ENCODE data around the gene ICAM5.
"Not testable (repeated sequence)": the region's sequence is repeated elsewhere in the genome, so short reads cannot be mapped to it uniquely, and the experiment has no call there.

Gene ICAM5, protein sequence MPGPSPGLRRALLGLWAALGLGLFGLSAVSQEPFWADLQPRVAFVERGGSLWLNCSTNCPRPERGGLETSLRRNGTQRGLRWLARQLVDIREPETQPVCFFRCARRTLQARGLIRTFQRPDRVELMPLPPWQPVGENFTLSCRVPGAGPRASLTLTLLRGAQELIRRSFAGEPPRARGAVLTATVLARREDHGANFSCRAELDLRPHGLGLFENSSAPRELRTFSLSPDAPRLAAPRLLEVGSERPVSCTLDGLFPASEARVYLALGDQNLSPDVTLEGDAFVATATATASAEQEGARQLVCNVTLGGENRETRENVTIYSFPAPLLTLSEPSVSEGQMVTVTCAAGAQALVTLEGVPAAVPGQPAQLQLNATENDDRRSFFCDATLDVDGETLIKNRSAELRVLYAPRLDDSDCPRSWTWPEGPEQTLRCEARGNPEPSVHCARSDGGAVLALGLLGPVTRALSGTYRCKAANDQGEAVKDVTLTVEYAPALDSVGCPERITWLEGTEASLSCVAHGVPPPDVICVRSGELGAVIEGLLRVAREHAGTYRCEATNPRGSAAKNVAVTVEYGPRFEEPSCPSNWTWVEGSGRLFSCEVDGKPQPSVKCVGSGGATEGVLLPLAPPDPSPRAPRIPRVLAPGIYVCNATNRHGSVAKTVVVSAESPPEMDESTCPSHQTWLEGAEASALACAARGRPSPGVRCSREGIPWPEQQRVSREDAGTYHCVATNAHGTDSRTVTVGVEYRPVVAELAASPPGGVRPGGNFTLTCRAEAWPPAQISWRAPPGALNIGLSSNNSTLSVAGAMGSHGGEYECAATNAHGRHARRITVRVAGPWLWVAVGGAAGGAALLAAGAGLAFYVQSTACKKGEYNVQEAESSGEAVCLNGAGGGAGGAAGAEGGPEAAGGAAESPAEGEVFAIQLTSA

GRCh38 chr19:10289836-10290356 is at the start of gene ICAM5:
TSS of gene ICAM5 (plus strand) at chr19:10289952. CDS start at chr19:10290044, 92 bp downstream.
- DNase-seq = no peak

DNA sequence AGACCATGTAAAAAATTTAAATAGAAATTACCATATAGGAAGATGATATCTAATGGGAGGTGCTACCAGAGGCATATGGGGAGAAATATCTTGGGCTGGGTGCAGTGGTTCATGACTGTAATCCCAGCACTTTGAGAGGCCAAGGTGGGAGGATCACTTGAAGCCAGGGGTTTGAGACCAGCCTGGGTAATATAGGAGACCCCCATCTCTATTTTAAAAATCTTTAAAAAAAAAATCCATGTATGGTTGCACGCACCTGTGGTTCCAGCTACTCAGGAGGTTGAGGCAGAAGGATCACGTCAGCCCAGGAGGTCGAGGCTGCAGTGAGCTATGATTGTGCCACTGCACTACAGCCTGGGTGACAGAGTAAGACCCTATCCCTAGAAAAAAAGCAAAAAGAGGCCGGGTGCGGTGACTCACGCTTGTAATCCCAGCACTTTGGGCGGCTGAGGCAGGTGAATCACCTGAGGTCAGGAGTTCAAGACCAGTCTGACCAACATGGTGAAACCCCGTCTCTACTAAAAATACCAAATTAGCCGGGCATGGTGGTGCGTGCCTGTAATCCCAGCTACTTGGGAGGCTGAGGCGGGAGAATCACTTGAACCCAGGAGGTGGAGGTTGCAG is 47.8 kb upstream of the ICAM5 start:
- DNase-seq = not testable (repeated sequence)

DNA sequence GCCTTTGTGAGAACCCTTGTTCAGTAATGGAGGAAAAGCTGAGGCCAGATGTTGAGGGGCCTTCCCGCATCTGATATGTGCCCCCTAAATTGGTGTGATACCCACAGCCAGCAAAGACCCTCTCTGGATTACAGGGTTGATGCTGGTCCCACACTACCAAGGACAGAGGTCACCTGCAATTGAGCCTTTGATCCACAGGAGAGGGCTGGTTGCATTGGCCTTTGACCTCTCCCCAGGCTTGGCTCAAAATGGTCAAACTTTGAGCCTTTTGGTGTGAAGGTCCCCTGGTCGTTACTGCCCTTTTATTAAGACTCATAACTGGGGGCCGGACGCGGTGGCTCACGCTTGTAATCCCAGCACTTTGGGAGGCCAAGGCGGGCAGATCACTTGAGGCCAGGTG is 46.1 kb upstream of the ICAM5 start:
- DNase-seq = no peak

DNA sequence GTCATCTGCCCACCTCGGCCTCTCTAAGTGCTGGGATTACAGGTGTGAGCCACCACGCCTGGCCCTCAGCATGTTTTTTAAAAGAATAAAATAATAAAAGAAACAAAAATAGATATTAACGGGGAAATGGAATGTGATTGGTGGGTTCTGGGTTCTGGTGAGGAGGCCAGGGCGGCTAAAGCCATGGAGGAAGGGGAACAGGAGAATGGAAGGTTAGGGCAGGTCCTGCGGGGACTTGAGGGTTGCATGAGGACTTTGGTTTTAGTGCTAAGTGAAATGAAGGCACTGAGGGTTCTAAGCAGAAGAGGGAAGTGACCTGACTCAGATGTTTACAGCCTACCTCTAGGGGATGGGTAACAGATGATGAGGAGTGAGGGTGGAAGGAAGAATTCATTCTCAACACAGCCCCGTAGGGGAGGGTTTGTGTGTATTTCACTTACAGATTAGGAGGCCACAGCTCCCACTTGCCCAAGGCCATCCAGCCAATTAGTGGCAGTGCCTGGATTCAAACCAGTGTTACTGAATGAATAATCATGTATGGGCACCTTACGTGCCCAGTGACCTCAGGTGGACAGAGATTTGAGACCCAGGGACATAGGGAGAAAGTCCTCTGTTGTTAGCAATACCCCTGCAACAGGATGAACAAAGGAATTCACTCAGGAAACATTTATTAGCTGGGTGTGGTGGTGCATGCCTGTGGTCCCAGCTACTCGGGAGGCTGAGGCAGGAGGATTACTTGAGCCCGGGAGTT is 44.4 kb upstream of the ICAM5 start:
- no peak for DNase-seq

GRCh38 chr19:10246511-10246910 is 43.2 kb upstream of the ICAM5 start:
- DNase-seq = no peak

DNA sequence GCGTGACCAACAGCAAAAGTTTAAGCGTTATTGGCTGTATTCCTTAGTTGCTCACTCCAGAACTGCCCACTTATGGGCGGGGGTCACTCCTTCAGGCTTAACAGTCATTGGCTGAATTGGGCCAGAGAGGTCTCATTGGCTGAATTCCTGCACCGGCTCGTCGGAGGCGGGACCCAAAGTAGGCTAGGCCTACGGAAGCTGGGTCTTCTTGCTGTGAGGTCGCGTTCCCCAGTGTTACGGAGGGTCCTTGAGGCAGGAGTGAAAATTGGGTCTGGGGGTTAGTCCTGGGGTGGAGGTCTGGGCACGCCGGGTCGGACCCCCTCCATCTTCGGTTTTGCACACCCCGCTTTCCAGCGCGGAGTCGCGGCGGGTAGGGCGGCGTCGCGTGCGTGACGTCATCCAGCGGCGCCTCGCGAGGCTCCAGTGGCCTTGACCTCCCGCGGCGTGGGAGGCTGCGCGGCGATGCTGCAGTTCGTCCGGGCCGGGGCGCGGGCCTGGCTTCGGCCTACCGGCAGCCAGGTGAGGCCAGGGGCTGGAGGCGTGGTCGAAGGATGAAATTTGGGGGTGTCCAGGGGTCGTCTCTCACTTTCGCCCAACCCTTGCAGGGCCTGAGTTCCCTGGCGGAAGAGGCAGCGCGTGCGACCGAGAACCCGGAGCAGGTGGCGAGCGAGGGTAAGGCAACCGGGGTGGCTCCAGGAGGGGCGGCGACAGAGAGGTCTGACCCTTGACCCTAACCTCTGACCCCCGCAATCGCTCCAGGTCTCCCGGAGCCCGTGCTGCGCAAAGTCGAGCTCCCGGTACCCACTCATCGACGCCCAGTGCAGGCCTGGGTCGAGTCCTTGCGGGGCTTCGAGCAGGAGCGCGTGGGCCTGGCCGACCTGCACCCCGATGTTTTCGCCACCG is 37.7 kb upstream of the ICAM5 start, which contains the start of gene MRPL4:
Gene MRPL4, plus strand, starts transcription at position 423 of the 903 bp plus-strand sequence. Its CDS starts 40 bp downstream, at position 463.
- DNase-seq = peak; percentile 98

GRCh38 chr19:10252707-10253106 is 37.0 kb upstream of the ICAM5 start:
- DNase-seq = no peak

- DNase-seq = no peak
Observed at GRCh38 chr19:10254244-10254643, 35.5 kb upstream of the ICAM5 start.

DNA sequence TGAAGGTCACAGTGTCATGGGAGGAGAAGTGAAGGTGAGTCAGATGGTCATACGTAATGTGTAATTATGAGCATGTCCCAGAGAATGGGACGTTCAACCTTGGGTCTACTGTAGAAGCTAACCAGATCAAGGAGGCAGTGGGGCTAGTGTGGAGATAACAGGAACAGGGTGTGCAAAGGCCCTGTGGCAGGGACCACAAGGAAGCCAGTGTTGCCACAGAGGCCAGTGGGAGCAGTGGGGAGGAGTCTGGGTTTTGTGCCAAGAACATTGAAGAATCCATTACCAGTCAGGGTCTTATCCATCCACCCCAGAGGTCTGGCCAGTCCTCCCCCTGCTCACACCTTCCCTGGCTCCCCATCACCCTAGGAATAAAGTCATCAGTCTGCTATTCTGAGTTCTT is 34.4 kb upstream of the ICAM5 start:
- no peak for DNase-seq

DNA sequence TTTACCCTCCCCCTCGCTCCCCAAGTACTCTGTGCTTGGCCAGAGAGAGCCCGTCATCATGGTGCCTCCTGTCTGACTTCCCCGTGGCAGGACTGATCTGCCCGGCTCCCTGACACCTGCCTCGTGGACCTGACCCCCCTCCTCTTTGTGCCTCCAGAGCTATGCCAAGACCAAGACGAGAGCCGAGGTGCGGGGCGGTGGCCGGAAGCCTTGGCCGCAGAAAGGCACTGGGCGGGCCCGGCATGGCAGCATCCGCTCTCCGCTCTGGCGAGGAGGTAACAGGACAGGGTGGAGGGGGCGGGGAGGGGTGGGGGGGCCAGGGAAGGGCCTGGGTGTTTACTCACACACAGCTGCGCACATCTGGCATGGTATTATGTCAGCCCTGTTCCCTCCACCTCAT is 33.2 kb upstream of the ICAM5 start:
- DNase-seq = no peak

GRCh38 chr19:10256970-10257615 is 32.7 kb upstream of the ICAM5 start:
- no peak for DNase-seq

- no peak for DNase-seq
Observed at GRCh38 chr19:10258080-10258710, 31.6 kb upstream of the ICAM5 start.

- peak; percentile 90 for DNase-seq
Observed at GRCh38 chr19:10259162-10259905, 30.4 kb upstream of the ICAM5 start.

- peak; percentile 67 for DNase-seq
Observed at GRCh38 chr19:10260141-10260584, 29.6 kb upstream of the ICAM5 start.

GRCh38 chr19:10262771-10263170 is 27.0 kb upstream of the ICAM5 start:
- no peak for DNase-seq

DNA sequence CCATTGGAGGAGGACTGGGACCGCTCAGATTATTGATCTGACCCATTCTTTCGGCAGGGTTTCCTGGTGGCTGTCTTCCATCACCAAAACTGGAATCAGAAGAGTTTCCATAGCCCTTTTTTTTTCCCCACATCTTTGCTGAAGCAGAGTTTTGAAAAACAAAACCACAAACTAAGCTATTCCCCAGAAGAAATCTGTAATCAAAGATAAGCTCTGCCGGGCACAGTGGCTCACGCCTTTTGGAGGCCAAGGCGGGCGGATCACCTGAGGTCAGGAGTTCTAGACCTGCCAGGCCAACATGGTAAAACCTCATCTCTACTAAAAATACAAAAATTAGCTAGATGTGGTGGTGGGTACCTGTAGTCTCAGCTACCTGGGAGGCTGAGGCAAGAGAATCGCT is 23.0 kb upstream of the ICAM5 start:
- DNase-seq = no peak

GRCh38 chr19:10268071-10268470 is 21.7 kb upstream of the ICAM5 start:
- no peak for DNase-seq

GRCh38 chr19:10269333-10270179 is 20.2 kb upstream of the ICAM5 start:
- DNase-seq = peak; percentile 83
